HL-60 (cell line): ENCODE measurements around the gene NBDY.
A peak's percentile ranks its signal among the peaks of the same experiment; 100 is the strongest.

ENCODE experiments used
- DNase-seq, 2 experiments: peaks; one replicate each; pipeline ENCODE4 v3.0.0-alpha.2; 2010 to 2020; ENCODE audit warnings: low read depth in 1 of 2, low spot score in 1 of 2
- H3K27ac ChIP-seq: fragments of 250-450 bp; sonication (Bioruptor Pico); replicated peaks from 2 replicates; pipeline ENCODE4 v1.5.1; 2020; ENCODE audit warnings: mild to moderate bottlenecking, moderate library complexity
- H3K27me3 ChIP-seq: fragments of 250-450 bp; sonication (Bioruptor Pico); 2 replicates; pipeline ENCODE4 v1.5.1; 2021; ENCODE audit warnings: mild to moderate bottlenecking, moderate library complexity; ENCODE audit not compliant: insufficient read depth, poor library complexity, severe bottlenecking
- H3K4me3 ChIP-seq: replicated peaks from 2 replicates; pipeline ENCODE4 v1.5.1; 2011; ENCODE audit warnings: mild to moderate bottlenecking, control low read depth, low read length; ENCODE audit not compliant: insufficient read depth
- GABPA ChIP-seq: IDR thresholded peaks from 2 replicates; pipeline ENCODE4 v1.6.1; 2012; ENCODE audit warnings: low read depth
- POLR2AphosphoS5 ChIP-seq: IDR thresholded peaks from 2 replicates; pipeline ENCODE4 v1.6.1; 2012; ENCODE audit warnings: low read depth
- SPI1 ChIP-seq: IDR thresholded peaks from 2 replicates; pipeline ENCODE4 v1.6.1; 2012; ENCODE audit warnings: low read depth, mild to moderate bottlenecking, borderline replicate concordance
- TF ChIP-seq, protein P1 (sequence below): IDR thresholded peaks from one replicate; pipeline ENCODE4 v1.5.1; 2011; ENCODE audit warnings: low read length, control low read depth, inconsistent platforms; ENCODE audit not compliant: insufficient read depth
- TF ChIP-seq, protein P2 (sequence below): IDR thresholded peaks from 2 replicates; pipeline ENCODE4 v1.6.1; 2012; ENCODE audit warnings: low read depth; ENCODE audit not compliant: insufficient replicate concordance

The NBDY gene

DNA sequence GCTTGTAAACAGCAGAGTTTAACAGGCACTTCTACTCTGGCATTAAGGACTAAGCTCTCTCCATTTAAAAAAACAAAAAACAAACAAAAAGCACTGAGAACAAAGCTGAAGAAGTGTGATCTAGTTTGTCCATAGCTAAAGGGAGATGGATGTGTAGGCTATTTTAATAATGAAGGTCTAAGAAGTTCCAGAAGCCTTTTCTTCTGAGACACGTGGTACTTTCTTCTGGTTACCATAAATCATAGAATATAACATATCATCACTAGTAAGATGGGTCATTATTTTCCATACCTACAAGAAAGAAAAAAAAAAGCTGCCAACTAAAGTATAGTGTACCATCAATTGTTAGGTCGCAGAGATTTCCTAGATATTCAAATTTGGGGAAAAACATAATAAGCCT is 722 bp upstream of the NBDY start:
- DNase-seq = no peak
- H3K27ac ChIP-seq = no peak overlapping the region
- no peak overlapping the region for H3K4me3 ChIP-seq
- H3K27me3 ChIP-seq = no peaks in the 10 kb centered on the region
- TF ChIP-seq, protein P1, sequence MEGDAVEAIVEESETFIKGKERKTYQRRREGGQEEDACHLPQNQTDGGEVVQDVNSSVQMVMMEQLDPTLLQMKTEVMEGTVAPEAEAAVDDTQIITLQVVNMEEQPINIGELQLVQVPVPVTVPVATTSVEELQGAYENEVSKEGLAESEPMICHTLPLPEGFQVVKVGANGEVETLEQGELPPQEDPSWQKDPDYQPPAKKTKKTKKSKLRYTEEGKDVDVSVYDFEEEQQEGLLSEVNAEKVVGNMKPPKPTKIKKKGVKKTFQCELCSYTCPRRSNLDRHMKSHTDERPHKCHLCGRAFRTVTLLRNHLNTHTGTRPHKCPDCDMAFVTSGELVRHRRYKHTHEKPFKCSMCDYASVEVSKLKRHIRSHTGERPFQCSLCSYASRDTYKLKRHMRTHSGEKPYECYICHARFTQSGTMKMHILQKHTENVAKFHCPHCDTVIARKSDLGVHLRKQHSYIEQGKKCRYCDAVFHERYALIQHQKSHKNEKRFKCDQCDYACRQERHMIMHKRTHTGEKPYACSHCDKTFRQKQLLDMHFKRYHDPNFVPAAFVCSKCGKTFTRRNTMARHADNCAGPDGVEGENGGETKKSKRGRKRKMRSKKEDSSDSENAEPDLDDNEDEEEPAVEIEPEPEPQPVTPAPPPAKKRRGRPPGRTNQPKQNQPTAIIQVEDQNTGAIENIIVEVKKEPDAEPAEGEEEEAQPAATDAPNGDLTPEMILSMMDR = no peak
- TF ChIP-seq GABPA (no peak), POLR2AphosphoS5 (no peak), SPI1 (no peak)
- TF ChIP-seq, protein P2, sequence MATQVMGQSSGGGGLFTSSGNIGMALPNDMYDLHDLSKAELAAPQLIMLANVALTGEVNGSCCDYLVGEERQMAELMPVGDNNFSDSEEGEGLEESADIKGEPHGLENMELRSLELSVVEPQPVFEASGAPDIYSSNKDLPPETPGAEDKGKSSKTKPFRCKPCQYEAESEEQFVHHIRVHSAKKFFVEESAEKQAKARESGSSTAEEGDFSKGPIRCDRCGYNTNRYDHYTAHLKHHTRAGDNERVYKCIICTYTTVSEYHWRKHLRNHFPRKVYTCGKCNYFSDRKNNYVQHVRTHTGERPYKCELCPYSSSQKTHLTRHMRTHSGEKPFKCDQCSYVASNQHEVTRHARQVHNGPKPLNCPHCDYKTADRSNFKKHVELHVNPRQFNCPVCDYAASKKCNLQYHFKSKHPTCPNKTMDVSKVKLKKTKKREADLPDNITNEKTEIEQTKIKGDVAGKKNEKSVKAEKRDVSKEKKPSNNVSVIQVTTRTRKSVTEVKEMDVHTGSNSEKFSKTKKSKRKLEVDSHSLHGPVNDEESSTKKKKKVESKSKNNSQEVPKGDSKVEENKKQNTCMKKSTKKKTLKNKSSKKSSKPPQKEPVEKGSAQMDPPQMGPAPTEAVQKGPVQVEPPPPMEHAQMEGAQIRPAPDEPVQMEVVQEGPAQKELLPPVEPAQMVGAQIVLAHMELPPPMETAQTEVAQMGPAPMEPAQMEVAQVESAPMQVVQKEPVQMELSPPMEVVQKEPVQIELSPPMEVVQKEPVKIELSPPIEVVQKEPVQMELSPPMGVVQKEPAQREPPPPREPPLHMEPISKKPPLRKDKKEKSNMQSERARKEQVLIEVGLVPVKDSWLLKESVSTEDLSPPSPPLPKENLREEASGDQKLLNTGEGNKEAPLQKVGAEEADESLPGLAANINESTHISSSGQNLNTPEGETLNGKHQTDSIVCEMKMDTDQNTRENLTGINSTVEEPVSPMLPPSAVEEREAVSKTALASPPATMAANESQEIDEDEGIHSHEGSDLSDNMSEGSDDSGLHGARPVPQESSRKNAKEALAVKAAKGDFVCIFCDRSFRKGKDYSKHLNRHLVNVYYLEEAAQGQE = no peak

DNA sequence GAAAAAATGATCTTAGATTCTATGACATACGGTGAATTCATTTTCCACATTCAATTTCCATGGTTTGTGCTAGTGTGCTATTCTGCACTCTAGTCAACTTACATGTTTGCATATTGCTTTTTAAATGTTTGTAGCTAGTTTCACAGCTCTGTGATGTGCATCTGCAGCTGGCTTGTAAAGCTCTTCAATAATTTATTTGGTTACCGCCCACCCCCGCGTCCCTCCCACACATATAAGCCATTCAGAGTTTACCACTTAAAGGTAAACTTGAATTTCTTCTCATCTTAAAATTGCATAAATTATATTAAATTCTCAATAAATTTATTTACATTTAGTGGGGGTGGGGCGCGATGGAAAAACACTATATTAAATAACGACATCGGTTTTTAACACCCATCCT is 291 bp upstream of the NBDY start:
- DNase-seq = no peak
- no peaks in the 10 kb centered on the region for H3K27me3 ChIP-seq
- no peak overlapping the region for H3K27ac ChIP-seq
- TF ChIP-seq GABPA = no peak
- TF ChIP-seq, protein P1 = no peak
- TF ChIP-seq POLR2AphosphoS5 = no peak
- no peak for TF ChIP-seq SPI1
- TF ChIP-seq, protein P2 = no peak
- peak overlapping the region; percentile 69 for H3K4me3 ChIP-seq

DNA sequence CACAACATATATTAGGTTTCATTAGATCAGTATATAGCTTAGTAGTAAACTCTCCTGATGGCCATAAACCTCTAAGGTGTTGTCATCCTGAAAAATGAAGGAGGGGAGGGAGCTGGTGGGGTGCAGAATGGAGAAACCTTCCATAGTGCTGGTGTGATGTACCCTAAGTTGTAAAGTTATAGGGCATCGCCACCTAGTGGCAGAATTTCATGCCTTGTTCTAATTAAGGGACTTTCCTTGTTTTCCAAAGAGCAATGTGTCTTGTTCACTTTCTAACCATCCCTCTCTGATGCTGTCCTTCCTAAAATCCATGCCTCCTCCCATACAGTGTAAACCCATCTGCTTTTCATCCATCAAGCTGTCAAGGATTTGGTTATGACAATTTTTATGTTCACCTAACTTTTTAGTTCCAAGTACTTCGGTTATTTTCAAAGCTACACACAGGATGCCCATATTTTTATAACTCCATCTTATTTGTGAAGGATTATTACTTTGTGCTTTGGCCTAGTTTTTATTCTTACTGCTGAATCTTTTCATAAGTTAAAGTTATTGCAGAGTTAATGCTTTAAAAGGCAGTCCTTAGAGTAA is 4.5 kb downstream of the NBDY start:
- Histone ChIP-seq H3K27me3 (no peaks in the 10 kb centered on the region), H3K27ac (no peak overlapping the region), H3K4me3 (no peak overlapping the region)
- peak in 1 of 2 experiments; percentile 54 for DNase-seq
- no peak for TF ChIP-seq POLR2AphosphoS5
- TF ChIP-seq, protein P1 = peak; percentile 22
- TF ChIP-seq GABPA = no peak
- no peak for TF ChIP-seq SPI1
- TF ChIP-seq, protein P2 = no peak
